GM12878 (cell line): ENCODE results near the gene YBEY. TPM values are rescaled to one million over a fixed set of nuclear protein-coding genes. Genes with fewer than 3 reads are reported as not detected.

Experiments used
- ATAC-seq: fragments of 200-7000 bp; cut with Tn5 transposase; 3 replicates; pipeline ENCODE4 v1.9.1; 2020; ENCODE audit warnings: mild to moderate bottlenecking, moderate library complexity
- BruUV-seq: library from RNA; stranded (reverse); fragments of 400-500 nt; replicated peaks from 2 replicates; lab custom pipeline; 2021; lab: Mats Ljungman, UMichigan
- CTCF ChIA-PET: fragments of 300-600 bp; sonication (Branson Sonifier 250); formaldehyde crosslinking; extraction: SDS; loops from one replicate; lab custom pipeline; 2021; ENCODE audit warnings: inconsistent platforms; lab: Yijun Ruan, JAX
- POLR2A ChIA-PET: fragments of 350-600 bp; formaldehyde crosslinking; extraction: SDS; loops from one replicate; lab custom pipeline; 2021; ENCODE audit warnings: inconsistent platforms; lab: Charles Lee
- RAD21 ChIA-PET: fragments of 300-600 bp; sonication (Branson Sonifier 250); formaldehyde crosslinking; loops from one replicate; lab custom pipeline; 2023; ENCODE audit warnings: antibody characterized with exemption; ENCODE audit not compliant: unreplicated experiment; lab: Charles Lee
- SMC1A ChIA-PET: fragments of 300-600 bp; sonication (Branson Sonifier 250); formaldehyde crosslinking; loops from one replicate; lab custom pipeline; 2023; ENCODE audit not compliant: unreplicated experiment, uncharacterized antibody; lab: Charles Lee
- DNase-seq: peaks from one replicate; pipeline ENCODE4 v3.0.0-alpha.2; 2011; ENCODE audit warnings: low read depth, low spot score
- FAIRE-seq: peaks from 3 replicates; lab custom pipeline; 2011; peaks lifted over from hg19 to GRCh38; lab: Jason Lieb, UNC
- H2AFZ ChIP-seq: 2 replicates; pipeline ENCODE4 v1.6.0; 2011; ENCODE audit warnings: low read depth, low read length, control low read depth; ENCODE audit not compliant: control insufficient read depth
- H3K27ac ChIP-seq: 2 replicates; pipeline ENCODE4 v1.5.1; 2011; ENCODE audit warnings: control low read depth; ENCODE audit not compliant: control insufficient read depth, insufficient read depth
- H3K27me3 ChIP-seq, 2 experiments: replicated peaks in 1 of 2; 2 replicates each; pipeline versions ENCODE4 v1.6.0 to v1.6.1; 2011; ENCODE audit warnings: low read length in 1 of 2; ENCODE audit not compliant: control insufficient read depth in 2 of 2, insufficient read depth in 2 of 2
- H3K36me3 ChIP-seq, 2 experiments: 2 replicates each; pipeline ENCODE4 v1.5.1; 2011; ENCODE audit warnings: low read length in 1 of 2; ENCODE audit not compliant: control insufficient read depth in 2 of 2, insufficient read depth in 2 of 2
- H3K4me1 ChIP-seq: 2 replicates; pipeline ENCODE4 v1.6.1; 2011; ENCODE audit warnings: mild to moderate bottlenecking, low read length, moderate library complexity, mixed read lengths; ENCODE audit not compliant: control insufficient read depth, insufficient read depth
- H3K4me2 ChIP-seq: 2 replicates; pipeline ENCODE4 v1.6.0; 2011; ENCODE audit warnings: control low read depth; ENCODE audit not compliant: control insufficient read depth, insufficient read depth
- H3K4me3 ChIP-seq: fragments of 200-600 bp; sonication (generic); 2 replicates; pipeline ENCODE4 v1.5.1; 2016
- H3K79me2 ChIP-seq: 2 replicates; pipeline ENCODE4 v1.6.0; 2011; ENCODE audit warnings: low read length; ENCODE audit not compliant: control insufficient read depth, insufficient read depth
- H3K9ac ChIP-seq: 2 replicates; pipeline ENCODE4 v1.8.0; 2011; ENCODE audit warnings: low read length, control low read depth, mixed read lengths; ENCODE audit not compliant: control insufficient read depth, insufficient read depth
- H3K9me3 ChIP-seq: replicated peaks from 3 replicates; pipeline ENCODE4 v1.5.1; 2011; ENCODE audit warnings: mild to moderate bottlenecking, low read length; ENCODE audit not compliant: control insufficient read depth, insufficient read depth
- H4K20me1 ChIP-seq: 2 replicates; pipeline ENCODE4 v1.6.0; 2011; ENCODE audit not compliant: control insufficient read depth, insufficient read depth
- BHLHE40 ChIP-seq, 2 experiments: fragments of 450-650 bp in 1 of 2; IDR thresholded peaks; 2 replicates each; pipeline ENCODE4 v1.6.1; 2011 to 2017; ENCODE audit warnings: low read depth in 2 of 2, borderline replicate concordance in 1 of 2, improper control_type of control experiment in 1 of 2, low read length in 1 of 2, mild to moderate bottlenecking in 1 of 2
- CBFB ChIP-seq: IDR thresholded peaks from 2 replicates; pipeline ENCODE4 v1.6.1; 2016; ENCODE audit warnings: antibody characterized with exemption, low read depth
- DPF2 ChIP-seq: fragments of 450-650 bp; IDR thresholded peaks from 2 replicates; pipeline ENCODE4 v1.6.1; 2017; ENCODE audit warnings: mild to moderate bottlenecking
- FOXK2 ChIP-seq: fragments of 450-650 bp; IDR thresholded peaks from 2 replicates; pipeline ENCODE4 v1.6.1; 2017; ENCODE audit warnings: mild to moderate bottlenecking, moderate library complexity
- KDM1A ChIP-seq: fragments of 200-600 bp; sonication (generic); IDR thresholded peaks from 2 replicates; pipeline ENCODE4 v1.6.1; 2016; ENCODE audit warnings: borderline replicate concordance
- NBN ChIP-seq: fragments of 450-650 bp; IDR thresholded peaks from 2 replicates; pipeline ENCODE4 v1.6.1; 2016
- PML ChIP-seq: IDR thresholded peaks from 2 replicates; pipeline ENCODE4 v1.6.1; 2012; ENCODE audit warnings: low read length, inconsistent platforms
- RFX5 ChIP-seq: IDR thresholded peaks from 2 replicates; pipeline ENCODE4 v1.6.1; 2011; ENCODE audit warnings: low read depth, low read length, improper control_type of control experiment
- RUNX3 ChIP-seq: IDR thresholded peaks from 2 replicates; pipeline ENCODE4 v1.6.1; 2012; ENCODE audit warnings: low read length, inconsistent platforms
- SIX5 ChIP-seq: IDR thresholded peaks from 2 replicates; pipeline ENCODE4 v1.6.1; 2011; ENCODE audit warnings: mild to moderate bottlenecking, low read depth, low read length, moderate library complexity; ENCODE audit not compliant: severe bottlenecking
- SMC3 ChIP-seq: IDR thresholded peaks from 2 replicates; pipeline ENCODE4 v1.6.1; 2011; ENCODE audit warnings: low read length, improper control_type of control experiment, borderline replicate concordance
- SREBF1 ChIP-seq: IDR thresholded peaks from 2 replicates; pipeline ENCODE4 v1.6.1; 2012; ENCODE audit warnings: mild to moderate bottlenecking, low read length
- TAF1 ChIP-seq: IDR thresholded peaks from 2 replicates; pipeline ENCODE4 v1.6.1; 2011; ENCODE audit warnings: mild to moderate bottlenecking, low read depth, low read length, borderline replicate concordance
- ZBED1 ChIP-seq: IDR thresholded peaks from 2 replicates; pipeline ENCODE4 v1.6.1; 2016; ENCODE audit warnings: borderline replicate concordance
- ZNF207 ChIP-seq: fragments of 450-650 bp; IDR thresholded peaks from 2 replicates; pipeline ENCODE4 v1.6.1; 2014; ENCODE audit warnings: antibody characterized with exemption, mild to moderate bottlenecking, borderline replicate concordance
- WGBS: methylation state at CpG from one replicate; pipeline ENCODE4 v1.1.6; 2016; ENCODE audit warnings: low lambda C conversion rate; ENCODE audit not compliant: insufficient replicate concordance, insufficient coverage; ENCODE audit errors: missing lambda C conversion rate; 5-methylcytosine and 5-hydroxymethylcytosine counted together
- in situ Hi-C: fragments of 300-500 bp; cut with MboI; formaldehyde crosslinking; loops from 9 replicates; pipeline ENCODE4 v1.14.3; 2018; ENCODE audit warnings: mixed read lengths
- intact Hi-C: fragments of 100-400 bp; cut with micrococcal nuclease; formaldehyde crosslinking; loops from one replicate; pipeline ENCODE4 v1.14.2; 2022; ENCODE audit not compliant: unreplicated experiment
- polyA plus RNA-seq, 11 experiments: library from polyadenylated mRNA; depleted of rRNA in 4 of 11; unstranded in 6 of 11; stranded (reverse) in 5 of 11; fragments of >200 nt; fragmentation: Nextera tagmentation in 4 of 11; fragmentation: Illumina TruSeq in 1 of 11; extraction: Ambion mirVana in 4 of 11; extraction: Trizol in 1 of 11; gene quantifications; 1 replicate in 1 of 11; 2 replicates in 10 of 11; pipeline versions ENCODE4 v1.2.1 to v1.2.3, GENCODE V29; 2011 to 2016; ENCODE audit warnings: inconsistent platforms in 2 of 11, missing spikeins in 2 of 11, low read depth in 1 of 11
- total RNA-seq, 4 experiments: library from RNA; depleted of rRNA in 3 of 4; stranded (reverse); fragments of >200 nt in 3 of 4; fragmentation: Illumina TruSeq in 1 of 4; extraction: Trizol in 1 of 4; gene quantifications; 2 replicates each; pipeline versions ENCODE4 v1.2.1 to v1.2.3, GENCODE V29; 2013 to 2021

Gene YBEY
- total and polyA plus RNA-seq, 10 of the 15 experiments (the other 5 are each of a cell fraction or from before 2014, with no cell fraction given) = 6.5 to 31.4 (median 18.5) TPM

- Histone ChIP-seq H3K36me3 (peaks cover 17 to 25% of the 10 kb centered on the region in 2 experiments), H3K27me3 (no peaks in the 10 kb centered on the region), H3K79me2 (no peaks in the 10 kb centered on the region; the same call in 1 of the 2 replicates), H3K27ac (no peak overlapping the region), H3K9me3 (no peaks in the 10 kb centered on the region; the same call in 2 of the 3 replicates), H4K20me1 (no peaks in the 10 kb centered on the region), H3K4me3 (no peak overlapping the region), H3K9ac (no peak overlapping the region), H3K4me1 (no peaks in the 10 kb centered on the region), H2AFZ (no peak overlapping the region), H3K4me2 (no peak overlapping the region)
- no peak for DNase-seq
- ChIA-PET POLR2A (no interaction called here), CTCF (interaction anchor here (1.0 to 1.7 kb wide), 2 partner anchors 18 to 85 kb away, joined by 3 read pairs; a partner anchor contains a TSS), RAD21 (no interaction called here), SMC1A (interaction anchor here (0.7 kb wide), 1 partner anchor 201 kb away, joined by 3 read pairs; no protein-coding TSS in a partner anchor)
- TF ChIP-seq ZBED1 (no peak), SMC3 (no peak), CBFB (no peak), SREBF1 (no peak), RUNX3 (no peak), NBN (no peak), BHLHE40 (IDR thresholded peaks at IDR 0.05; ENCODE audit: borderline replicate concordance in 1 of 2, low read depth in 2 of 2, low read length in 1 of 2) (no peak), RFX5 (no peak), FOXK2 (no peak), ZNF207 (no peak), DPF2 (no peak), KDM1A (no peak), SIX5 (no peak), PML (no peak), TAF1 (no peak)
- intact Hi-C loops = no loop called here
- in situ Hi-C loops = no loop called here
- ATAC-seq = no peak
- WGBS = 94% methylated on average over 20 of the region's 20 CpGs
- no peak for FAIRE-seq
- no TSS peak for BruUV-seq
These were observed 58.2 kb downstream of the YBEY start for GRCh38 chr21:46344219-46344915.
